NCI-H69 (cell line): ENCODE measurements around the gene ATP5F1B.

Experiments
- DNase-seq: peaks from one replicate; lab custom pipeline; 2025; lab: John Stamatoyannopoulos, UW

Gene ATP5F1B

GRCh38 chr12:56616925-56617324, 28.9 kb downstream of the ATP5F1B start:
- no peak for DNase-seq

GRCh38 chr12:56616244-56616643, 29.5 kb downstream of the ATP5F1B start:
- no peak for DNase-seq

GRCh38 chr12:56614627-56615026, 31.2 kb downstream of the ATP5F1B start:
- DNase-seq = no peak

- no peak for DNase-seq
Measured at GRCh38 chr12:56604355-56604754, 41.4 kb downstream of the ATP5F1B start.

GRCh38 chr12:56602239-56602638, 43.5 kb downstream of the ATP5F1B start:
- no peak for DNase-seq

GRCh38 chr12:56601503-56601902, 44.3 kb downstream of the ATP5F1B start:
- no peak for DNase-seq

GRCh38 chr12:56600753-56601152, 45.0 kb downstream of the ATP5F1B start:
- DNase-seq = no peak

GRCh38 chr12:56599797-56600196, 46.0 kb downstream of the ATP5F1B start:
- DNase-seq = no peak

- no peak for DNase-seq
Measured at GRCh38 chr12:56599041-56599440, 46.7 kb downstream of the ATP5F1B start.

- DNase-seq = no peak
Measured at GRCh38 chr12:56596815-56597214, 49.0 kb downstream of the ATP5F1B start.

GRCh38 chr12:56593909-56594621, 51.7 kb downstream of the ATP5F1B start:
- DNase-seq = peak; percentile 73

- no peak for DNase-seq
Measured at GRCh38 chr12:56591961-56592360, 53.8 kb downstream of the ATP5F1B start.

- DNase-seq = peak; percentile 82
Measured at GRCh38 chr12:56591126-56591525, 54.7 kb downstream of the ATP5F1B start.

GRCh38 chr12:56590237-56590830, 55.5 kb downstream of the ATP5F1B start:
- DNase-seq = peak; percentile 62

GRCh38 chr12:56589783-56590182, 56.0 kb downstream of the ATP5F1B start:
- no peak for DNase-seq
